Lung (tissue), 12 donors: ENCODE measurements around the gene CLEC19A. TPM values are rescaled to one million over a fixed set of nuclear protein-coding genes. Genes with fewer than 3 reads are reported as not detected.

Experiments
- ATAC-seq: fragments of 200-7000 bp; cut with Tn5 transposase; one replicate; pipeline ENCODE4 v1.9.1; 2020; ENCODE audit warnings: moderate number of reproducible peaks; ENCODE audit not compliant: insufficient read depth, low FRiP score
- DNase-seq, 3 donors: peaks; one replicate each; pipeline ENCODE4 v3.0.0-alpha.2; 2013 to 2017
- H3K27ac ChIP-seq, 2 donors: one replicate each; pipeline ENCODE4 v1.5.1; 2013; ENCODE audit warnings: mild to moderate bottlenecking in 2 of 2, moderate library complexity in 2 of 2, control low read depth in 1 of 2, inconsistent platforms in 1 of 2, low read depth in 1 of 2, low read length in 1 of 2
- H3K27me3 ChIP-seq, 3 donors: one replicate each; pipeline ENCODE4 v1.5.1; 2013; ENCODE audit warnings: low read length in 2 of 3; ENCODE audit not compliant: control insufficient read depth in 3 of 3, insufficient read depth in 3 of 3
- H3K36me3 ChIP-seq, 4 donors: one replicate each; pipeline ENCODE4 v1.5.1; 2013; ENCODE audit warnings: low read length in 4 of 4, mild to moderate bottlenecking in 1 of 4, moderate library complexity in 1 of 4; ENCODE audit not compliant: control insufficient read depth in 4 of 4, insufficient read depth in 4 of 4
- H3K4me1 ChIP-seq, 5 donors: one replicate each; pipeline ENCODE4 v1.5.1; 2013; ENCODE audit warnings: low read length in 5 of 5, mild to moderate bottlenecking in 2 of 5, moderate library complexity in 1 of 5; ENCODE audit not compliant: control insufficient read depth in 5 of 5, insufficient read depth in 5 of 5
- H3K4me3 ChIP-seq: one replicate; pipeline ENCODE4 v1.5.1; 2013; ENCODE audit warnings: mild to moderate bottlenecking, control low read depth, moderate library complexity
- H3K9ac ChIP-seq, 2 donors: one replicate each; pipeline ENCODE4 v1.5.1; 2013; ENCODE audit warnings: low read length in 2 of 2, control low read depth in 1 of 2; ENCODE audit not compliant: insufficient read depth in 1 of 2
- H3K9me3 ChIP-seq, 4 donors: one replicate each; pipeline ENCODE4 v1.5.1; 2013; ENCODE audit warnings: low read length in 3 of 4, mild to moderate bottlenecking in 1 of 4, moderate library complexity in 1 of 4; ENCODE audit not compliant: control insufficient read depth in 4 of 4, insufficient read depth in 3 of 4
- WGBS, 2 donors: extraction: QIAGEN DNeasy Blood & Tissue Kit; methylation state at CpG; one replicate each; pipeline ENCODE4 v1.1.7; 2013; 5-methylcytosine and 5-hydroxymethylcytosine counted together
- polyA plus RNA-seq, 2 donors: library from polyadenylated mRNA; stranded (reverse); fragments of 200-250 nt; gene quantifications; one replicate each; pipeline ENCODE4 v1.2.1, GENCODE V29; 2013
- total RNA-seq, 2 donors: library from RNA; depleted of rRNA in 1 of 2; stranded (reverse); fragments of >200 nt in 1 of 2; gene quantifications; one replicate each; pipeline ENCODE4 v1.2.1, GENCODE V29; 2014 to 2021
- TF ChIP-seq, protein P1 (sequence below): IDR thresholded peaks from 2 replicates; pipeline ENCODE4 v1.5.1; 2012; ENCODE audit warnings: mild to moderate bottlenecking; ENCODE audit errors: control extremely low read depth, extremely low read depth
- donor health status: control.
- donor health status: control.
- donor health status: Bipolar disorder and iron deficiency.
- donor health status: healthy.
- donor health status: DM: yes; HTN: yes; CAD: no.

Gene CLEC19A
- total and polyA plus RNA-seq, 4 donors = 0.02 TPM; not detected in 3

- Histone ChIP-seq H3K9me3 (peaks cover 0 to 4% (median 1%) of the 10 kb centered on the region in 4 donors), H3K36me3 (peaks cover 0 to 3% (median 0%) of the 10 kb centered on the region in 4 donors), H3K27ac (no peak overlapping the region), H3K4me3 (no peak overlapping the region), H3K4me1 (no peaks in the 10 kb centered on the region), H3K9ac (no peak overlapping the region), H3K27me3 (no peaks in the 10 kb centered on the region)
- DNase-seq = no peak
- ATAC-seq = no peak
- TF ChIP-seq, protein P1, sequence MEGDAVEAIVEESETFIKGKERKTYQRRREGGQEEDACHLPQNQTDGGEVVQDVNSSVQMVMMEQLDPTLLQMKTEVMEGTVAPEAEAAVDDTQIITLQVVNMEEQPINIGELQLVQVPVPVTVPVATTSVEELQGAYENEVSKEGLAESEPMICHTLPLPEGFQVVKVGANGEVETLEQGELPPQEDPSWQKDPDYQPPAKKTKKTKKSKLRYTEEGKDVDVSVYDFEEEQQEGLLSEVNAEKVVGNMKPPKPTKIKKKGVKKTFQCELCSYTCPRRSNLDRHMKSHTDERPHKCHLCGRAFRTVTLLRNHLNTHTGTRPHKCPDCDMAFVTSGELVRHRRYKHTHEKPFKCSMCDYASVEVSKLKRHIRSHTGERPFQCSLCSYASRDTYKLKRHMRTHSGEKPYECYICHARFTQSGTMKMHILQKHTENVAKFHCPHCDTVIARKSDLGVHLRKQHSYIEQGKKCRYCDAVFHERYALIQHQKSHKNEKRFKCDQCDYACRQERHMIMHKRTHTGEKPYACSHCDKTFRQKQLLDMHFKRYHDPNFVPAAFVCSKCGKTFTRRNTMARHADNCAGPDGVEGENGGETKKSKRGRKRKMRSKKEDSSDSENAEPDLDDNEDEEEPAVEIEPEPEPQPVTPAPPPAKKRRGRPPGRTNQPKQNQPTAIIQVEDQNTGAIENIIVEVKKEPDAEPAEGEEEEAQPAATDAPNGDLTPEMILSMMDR = no peak
- 95 to 96% methylated on average over 11 of the region's 11 CpGs for WGBS, 2 donors
Measured at GRCh38 chr16:19241512-19241911, 44.0 kb upstream of the CLEC19A start.

DNA sequence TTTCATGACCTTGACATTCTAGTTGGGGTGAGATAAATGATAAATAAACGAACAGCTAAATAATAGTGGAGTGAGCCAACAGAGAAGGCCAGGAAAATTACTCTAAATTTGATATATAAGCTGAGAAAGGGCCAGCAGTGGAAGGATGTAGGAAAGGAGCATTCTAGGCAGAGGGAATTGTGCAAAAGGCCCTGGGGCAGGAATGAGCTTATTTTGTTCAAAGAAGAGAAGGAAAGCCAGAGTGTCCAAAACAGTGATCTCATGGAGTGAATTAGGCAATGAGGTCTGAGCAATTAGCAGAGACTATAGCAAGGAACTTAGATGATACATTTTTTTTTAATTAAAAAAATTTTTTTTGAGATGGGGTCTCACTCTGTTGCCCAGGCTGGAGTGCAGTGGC is 43.3 kb upstream of the CLEC19A start:
- H3K9me3 ChIP-seq = peaks cover 0 to 4% (median 1%) of the 10 kb centered on the region in 4 donors
- H3K27ac ChIP-seq = no peak overlapping the region
- H3K27me3 ChIP-seq = no peaks in the 10 kb centered on the region
- no peak overlapping the region for H3K4me3 ChIP-seq
- no peaks in the 10 kb centered on the region for H3K4me1 ChIP-seq
- 63 to 66% methylated on average over 1 of the region's 1 CpG for WGBS, 2 donors
- TF ChIP-seq, protein P1 = no peak
- ATAC-seq (no peak), DNase-seq (no peak)
- no peak overlapping the region for H3K9ac ChIP-seq
- H3K36me3 ChIP-seq = peaks cover 0 to 3% (median 0%) of the 10 kb centered on the region in 4 donors

DNA sequence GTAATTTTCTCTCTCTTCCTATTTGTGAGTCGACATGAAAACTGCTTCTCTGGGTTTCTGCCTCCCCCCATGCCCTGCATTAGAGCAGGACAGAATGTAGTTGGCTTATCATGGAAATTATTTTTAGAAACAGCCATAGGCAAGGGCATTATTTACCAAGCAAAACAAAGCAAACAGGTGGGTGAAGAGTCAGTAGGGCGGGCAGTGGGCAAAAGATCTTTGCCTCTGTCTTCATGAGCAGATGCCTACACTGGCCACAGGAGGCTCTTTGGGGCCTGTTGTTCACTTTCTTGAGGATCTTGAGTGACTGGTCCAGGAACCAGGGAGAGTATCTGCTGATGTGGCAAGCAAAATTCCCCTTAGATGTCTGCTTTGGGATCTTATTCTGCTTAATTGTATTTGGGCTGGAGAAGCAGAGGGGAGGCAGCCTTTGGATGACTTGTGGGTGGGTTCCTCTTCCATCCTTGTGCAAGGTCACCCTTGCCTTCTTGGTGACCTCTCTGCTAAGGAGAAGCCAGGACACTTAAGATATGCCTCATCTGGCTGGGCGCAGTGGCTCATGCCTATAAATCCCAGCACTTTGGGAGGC is 42.5 kb upstream of the CLEC19A start:
- no peak for DNase-seq
- 88 to 90% methylated on average over 3 of the region's 3 CpGs for WGBS, 2 donors
- Histone ChIP-seq H3K4me3 (no peak overlapping the region), H3K9me3 (peaks cover 0 to 4% (median 3%) of the 10 kb centered on the region in 4 donors), H3K27me3 (no peaks in the 10 kb centered on the region), H3K27ac (no peak overlapping the region), H3K4me1 (no peaks in the 10 kb centered on the region), H3K9ac (no peak overlapping the region), H3K36me3 (peaks cover 0 to 3% (median 1%) of the 10 kb centered on the region in 4 donors)
- TF ChIP-seq, protein P1 = no peak
- ATAC-seq = no peak
